HFF-Myc (cell line): Measurements from ENCODE around the gene NDUFS2.
"Not testable (repeated sequence)": the region's sequence is repeated elsewhere in the genome, so short reads cannot be mapped to it uniquely, and the experiment has no call there.

Experiments
- DNase-seq: peaks from one replicate; pipeline ENCODE4 v3.0.0-alpha.2; 2011; ENCODE audit warnings: low read depth; ENCODE audit errors: extremely low read depth
- H3K4me3 ChIP-seq: replicated peaks from 2 replicates; pipeline ENCODE4 v1.5.1; 2011; ENCODE audit warnings: low read depth, mild to moderate bottlenecking, control low read depth, low read length
- CTCF ChIP-seq: IDR thresholded peaks from 2 replicates; pipeline ENCODE4 v1.5.1; 2012; ENCODE audit warnings: mild to moderate bottlenecking, low read depth, low read length, control low read depth; ENCODE audit errors: missing control alignments

NDUFS2 gene

GRCh38 chr1:161235957-161236775 lies 34.0 kb downstream of the NDUFS2 start:
- DNase-seq = no peak
- no peak overlapping the region for H3K4me3 ChIP-seq
- TF ChIP-seq CTCF = no peak

- TF ChIP-seq CTCF = no peak
- DNase-seq = no peak
- H3K4me3 ChIP-seq = no peak within 1 kb of the TSS
Observed at GRCh38 chr1:161238039-161238473, 35.9 kb downstream of the NDUFS2 start, which contains the start of gene NR1I3. Gene NR1I3, minus strand, starts transcription at chr1:161238203. Its CDS starts 1,638 bp downstream, at chr1:161236565.

- no peak for TF ChIP-seq CTCF
- no peak overlapping the region for H3K4me3 ChIP-seq
- DNase-seq = no peak
Observed at GRCh38 chr1:161241682-161242081, 39.5 kb downstream of the NDUFS2 start.

GRCh38 chr1:161242313-161242712 lies 40.1 kb downstream of the NDUFS2 start:
- H3K4me3 ChIP-seq = no peak overlapping the region
- TF ChIP-seq CTCF = no peak
- DNase-seq = no peak

- no peak for DNase-seq
- H3K4me3 ChIP-seq = no peak overlapping the region
- no peak for TF ChIP-seq CTCF
Observed at GRCh38 chr1:161244888-161245287, 42.7 kb downstream of the NDUFS2 start.

GRCh38 chr1:161250100-161250499 lies 47.9 kb downstream of the NDUFS2 start:
- not testable (repeated sequence) for H3K4me3 ChIP-seq, DNase-seq

- no peak overlapping the region for H3K4me3 ChIP-seq
- TF ChIP-seq CTCF = no peak
- no peak for DNase-seq
Observed at GRCh38 chr1:161250829-161251228, 48.7 kb downstream of the NDUFS2 start.
